ENCODE results near the gene FNIP2.

- TF ChIP-seq, protein P1, sequence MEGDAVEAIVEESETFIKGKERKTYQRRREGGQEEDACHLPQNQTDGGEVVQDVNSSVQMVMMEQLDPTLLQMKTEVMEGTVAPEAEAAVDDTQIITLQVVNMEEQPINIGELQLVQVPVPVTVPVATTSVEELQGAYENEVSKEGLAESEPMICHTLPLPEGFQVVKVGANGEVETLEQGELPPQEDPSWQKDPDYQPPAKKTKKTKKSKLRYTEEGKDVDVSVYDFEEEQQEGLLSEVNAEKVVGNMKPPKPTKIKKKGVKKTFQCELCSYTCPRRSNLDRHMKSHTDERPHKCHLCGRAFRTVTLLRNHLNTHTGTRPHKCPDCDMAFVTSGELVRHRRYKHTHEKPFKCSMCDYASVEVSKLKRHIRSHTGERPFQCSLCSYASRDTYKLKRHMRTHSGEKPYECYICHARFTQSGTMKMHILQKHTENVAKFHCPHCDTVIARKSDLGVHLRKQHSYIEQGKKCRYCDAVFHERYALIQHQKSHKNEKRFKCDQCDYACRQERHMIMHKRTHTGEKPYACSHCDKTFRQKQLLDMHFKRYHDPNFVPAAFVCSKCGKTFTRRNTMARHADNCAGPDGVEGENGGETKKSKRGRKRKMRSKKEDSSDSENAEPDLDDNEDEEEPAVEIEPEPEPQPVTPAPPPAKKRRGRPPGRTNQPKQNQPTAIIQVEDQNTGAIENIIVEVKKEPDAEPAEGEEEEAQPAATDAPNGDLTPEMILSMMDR (IDR thresholded peaks at IDR 0.05; ENCODE audit: insufficient read depth, low read depth, low read length), result no peak
- no peak for TF ChIP-seq EZH2 (IDR thresholded peaks at IDR 0.05; ENCODE audit: insufficient read depth, low read length)
Measured at GRCh38 chr4:158859661-158860060, 90.8 kb downstream of the FNIP2 start.
